ENCODE measurements around the gene MRS2.

The MRS2 gene

DNA sequence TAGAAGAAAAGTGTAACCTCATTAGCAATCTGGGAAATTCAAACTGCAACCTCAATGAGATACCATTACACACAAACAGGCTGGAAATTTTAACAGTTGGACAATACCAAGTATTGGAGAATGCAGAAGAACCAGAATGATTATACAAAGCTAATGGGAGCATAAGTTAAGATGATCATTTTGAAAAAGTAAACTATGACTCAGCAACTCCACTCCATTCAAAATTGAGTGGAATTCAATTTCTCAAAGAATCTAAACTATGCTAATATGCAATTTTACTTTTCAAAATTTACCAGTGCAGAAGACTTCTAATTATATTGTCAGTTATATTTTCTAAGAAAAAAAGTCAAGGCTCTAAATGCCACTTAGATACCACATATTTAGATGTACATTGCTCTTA is 69.4 kb downstream of the MRS2 start:
- Histone ChIP-seq H3F3A (ENCODE audit: insufficient read depth, low read length) (no peaks in the 10 kb centered on the region), H3K79me2 (ENCODE audit: low read length) (no peaks in the 10 kb centered on the region), H3K4me3 (ENCODE audit: low read length) (no peak overlapping the region), H2AFZ (ENCODE audit: low read length) (no peak overlapping the region), H3K36me3 (replicated peaks; ENCODE audit: insufficient read depth, low read length) (no peaks in the 10 kb centered on the region), H3K4me1 (ENCODE audit: low read length) (no peaks in the 10 kb centered on the region), H3K27me3 (replicated peaks; ENCODE audit: insufficient read depth, low read length) (no peaks in the 10 kb centered on the region), H3K9me3 (replicated peaks; ENCODE audit: insufficient read depth, low read length) (no peaks in the 10 kb centered on the region), H4K20me1 (ENCODE audit: insufficient read depth, low read length) (no peaks in the 10 kb centered on the region), H3K9ac (ENCODE audit: low read length) (no peak overlapping the region), H3K27ac (ENCODE audit: low read length) (no peak overlapping the region), H3K4me2 (ENCODE audit: low read depth, low read length) (no peak overlapping the region), H3K9me2 (replicated peaks; ENCODE audit: insufficient read depth, low read length) (no peaks in the 10 kb centered on the region)
- TF ChIP-seq EZH2phosphoT487 (IDR thresholded peaks at IDR 0.05; ENCODE audit: low read length) (no peak), EZH2 (optimal IDR thresholded peaks at IDR 0.05; ENCODE audit: low read depth, low read length) (no peak)
- TF ChIP-seq, protein P1, sequence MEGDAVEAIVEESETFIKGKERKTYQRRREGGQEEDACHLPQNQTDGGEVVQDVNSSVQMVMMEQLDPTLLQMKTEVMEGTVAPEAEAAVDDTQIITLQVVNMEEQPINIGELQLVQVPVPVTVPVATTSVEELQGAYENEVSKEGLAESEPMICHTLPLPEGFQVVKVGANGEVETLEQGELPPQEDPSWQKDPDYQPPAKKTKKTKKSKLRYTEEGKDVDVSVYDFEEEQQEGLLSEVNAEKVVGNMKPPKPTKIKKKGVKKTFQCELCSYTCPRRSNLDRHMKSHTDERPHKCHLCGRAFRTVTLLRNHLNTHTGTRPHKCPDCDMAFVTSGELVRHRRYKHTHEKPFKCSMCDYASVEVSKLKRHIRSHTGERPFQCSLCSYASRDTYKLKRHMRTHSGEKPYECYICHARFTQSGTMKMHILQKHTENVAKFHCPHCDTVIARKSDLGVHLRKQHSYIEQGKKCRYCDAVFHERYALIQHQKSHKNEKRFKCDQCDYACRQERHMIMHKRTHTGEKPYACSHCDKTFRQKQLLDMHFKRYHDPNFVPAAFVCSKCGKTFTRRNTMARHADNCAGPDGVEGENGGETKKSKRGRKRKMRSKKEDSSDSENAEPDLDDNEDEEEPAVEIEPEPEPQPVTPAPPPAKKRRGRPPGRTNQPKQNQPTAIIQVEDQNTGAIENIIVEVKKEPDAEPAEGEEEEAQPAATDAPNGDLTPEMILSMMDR (IDR thresholded peaks at IDR 0.05; ENCODE audit: low read length), result no peak
- no peak for DNase-seq
